ENCODE measurements around the gene CBY3.

Gene CBY3

DNA sequence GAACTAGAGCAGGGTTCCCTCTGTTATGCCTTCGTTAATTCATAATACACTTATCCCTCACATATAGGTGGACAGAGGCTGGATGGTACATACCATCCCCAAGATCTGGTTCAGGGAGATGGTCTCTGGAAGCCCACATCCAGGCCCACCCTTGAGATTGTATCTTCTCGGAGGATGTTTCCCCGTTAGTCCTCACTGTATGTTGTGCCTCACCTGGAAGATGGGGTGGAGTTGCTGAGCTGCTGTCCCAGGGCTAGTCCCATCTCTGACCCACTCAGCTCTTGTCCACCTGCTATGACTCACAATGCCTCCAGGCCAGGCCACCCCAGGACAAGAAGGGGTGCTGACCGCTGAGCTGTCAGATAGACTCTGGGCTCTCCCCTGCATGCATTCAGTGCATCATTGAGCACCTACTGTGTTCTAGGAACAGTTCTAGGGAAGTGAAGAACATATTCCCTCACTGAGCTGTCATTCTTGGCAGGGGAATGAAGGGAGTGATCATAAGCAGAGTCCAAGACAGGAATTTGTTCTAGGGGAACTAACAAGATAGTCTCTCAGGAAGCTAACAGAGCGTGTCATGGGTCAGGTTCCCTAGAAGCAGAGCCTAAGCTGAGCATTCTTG, at the start of gene CBY3:
CBY3 (minus strand) TSS at position 255 of the 622 bp plus-strand sequence; CDS start at position 139, 116 bp downstream.
- no peak for DNase-seq (ENCODE audit: low read depth, low spot score)
- in situ Hi-C loops (cut with HindIII; ENCODE audit: low sequenced_read_pairs) = no loop called here
- TF ChIP-seq, protein P1, sequence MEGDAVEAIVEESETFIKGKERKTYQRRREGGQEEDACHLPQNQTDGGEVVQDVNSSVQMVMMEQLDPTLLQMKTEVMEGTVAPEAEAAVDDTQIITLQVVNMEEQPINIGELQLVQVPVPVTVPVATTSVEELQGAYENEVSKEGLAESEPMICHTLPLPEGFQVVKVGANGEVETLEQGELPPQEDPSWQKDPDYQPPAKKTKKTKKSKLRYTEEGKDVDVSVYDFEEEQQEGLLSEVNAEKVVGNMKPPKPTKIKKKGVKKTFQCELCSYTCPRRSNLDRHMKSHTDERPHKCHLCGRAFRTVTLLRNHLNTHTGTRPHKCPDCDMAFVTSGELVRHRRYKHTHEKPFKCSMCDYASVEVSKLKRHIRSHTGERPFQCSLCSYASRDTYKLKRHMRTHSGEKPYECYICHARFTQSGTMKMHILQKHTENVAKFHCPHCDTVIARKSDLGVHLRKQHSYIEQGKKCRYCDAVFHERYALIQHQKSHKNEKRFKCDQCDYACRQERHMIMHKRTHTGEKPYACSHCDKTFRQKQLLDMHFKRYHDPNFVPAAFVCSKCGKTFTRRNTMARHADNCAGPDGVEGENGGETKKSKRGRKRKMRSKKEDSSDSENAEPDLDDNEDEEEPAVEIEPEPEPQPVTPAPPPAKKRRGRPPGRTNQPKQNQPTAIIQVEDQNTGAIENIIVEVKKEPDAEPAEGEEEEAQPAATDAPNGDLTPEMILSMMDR (IDR thresholded peaks at IDR 0.05; ENCODE audit: low read depth, low read length) = no peak
- H3K4me3 ChIP-seq (ENCODE audit: low read depth, low read length) = no peak within 1 kb of the TSS

DNA sequence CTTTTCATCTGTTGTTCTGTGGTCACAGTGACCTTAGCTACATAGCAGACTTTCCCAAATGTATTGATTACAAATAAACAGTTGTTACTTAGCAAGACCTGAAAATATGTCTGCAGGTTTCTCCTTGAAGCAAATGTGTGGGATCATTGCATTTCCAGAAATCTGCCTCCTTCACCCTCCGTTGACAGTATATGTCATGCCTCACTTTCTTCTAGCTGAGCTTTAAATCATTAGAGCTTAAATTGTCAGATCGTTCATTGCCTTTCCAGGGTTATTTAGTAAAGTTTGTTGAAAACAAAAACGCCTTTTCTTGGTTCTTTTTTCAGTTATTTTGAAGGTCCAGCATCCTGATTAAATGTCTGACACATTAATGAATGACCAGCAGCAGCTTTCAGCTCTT, 49.5 kb upstream of the CBY3 start:
- TF ChIP-seq, protein P1 (IDR thresholded peaks at IDR 0.05; ENCODE audit: low read depth, low read length) = no peak
- H3K4me3 ChIP-seq (ENCODE audit: low read depth, low read length) = no peak overlapping the region
- DNase-seq (ENCODE audit: low read depth, low spot score) = no peak
- in situ Hi-C loops (cut with HindIII; ENCODE audit: low sequenced_read_pairs) = no loop called here

DNA sequence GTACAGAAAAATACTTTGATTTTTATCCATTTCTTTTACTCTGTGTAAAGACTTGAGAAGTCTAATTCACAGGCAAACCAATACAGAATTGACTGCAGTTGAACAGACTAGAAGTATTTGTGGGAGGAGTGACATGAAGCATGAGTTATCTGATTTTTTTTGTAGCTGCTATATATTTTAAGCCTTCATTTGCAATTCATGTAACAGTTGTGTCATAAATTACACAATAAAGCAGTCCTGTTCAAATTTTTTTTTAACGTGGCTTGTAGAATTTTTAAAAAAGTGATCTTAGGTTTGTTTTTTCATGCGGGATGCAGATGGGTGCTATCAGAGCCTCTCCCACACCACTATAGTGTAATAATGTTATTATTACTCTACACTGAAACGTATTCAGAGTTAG, 48.9 kb upstream of the CBY3 start:
- TF ChIP-seq, protein P1 (IDR thresholded peaks at IDR 0.05; ENCODE audit: low read depth, low read length) = no peak
- H3K4me3 ChIP-seq (ENCODE audit: low read depth, low read length) = no peak overlapping the region
- DNase-seq (ENCODE audit: low read depth, low spot score) = no peak
- in situ Hi-C loops (cut with HindIII; ENCODE audit: low sequenced_read_pairs) = no loop called here

DNA sequence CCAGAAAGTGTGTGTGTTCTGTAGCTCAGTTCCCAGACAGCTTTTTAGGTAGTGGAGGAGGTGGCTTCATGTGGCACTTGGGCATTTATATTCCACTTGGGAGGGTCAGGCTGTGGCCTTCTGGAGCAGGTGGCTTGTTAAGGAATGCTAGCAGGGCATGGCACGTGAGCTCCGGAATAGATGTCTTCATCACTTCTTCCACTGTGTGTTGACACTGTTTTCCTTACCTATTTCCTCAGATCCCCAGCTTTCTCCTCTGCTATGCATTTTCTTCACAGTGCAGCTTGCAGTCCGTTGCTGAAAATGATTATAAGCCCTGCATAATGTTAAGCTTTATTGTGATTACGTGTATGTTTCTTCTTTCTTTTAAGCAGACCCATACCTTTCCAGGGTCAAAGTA, 48.5 kb upstream of the CBY3 start:
- no peak overlapping the region for H3K4me3 ChIP-seq (ENCODE audit: low read depth, low read length)
- no peak for DNase-seq (ENCODE audit: low read depth, low spot score)
- TF ChIP-seq, protein P1 (IDR thresholded peaks at IDR 0.05; ENCODE audit: low read depth, low read length) = no peak
- in situ Hi-C loops (cut with HindIII; ENCODE audit: low sequenced_read_pairs) = no loop called here

DNA sequence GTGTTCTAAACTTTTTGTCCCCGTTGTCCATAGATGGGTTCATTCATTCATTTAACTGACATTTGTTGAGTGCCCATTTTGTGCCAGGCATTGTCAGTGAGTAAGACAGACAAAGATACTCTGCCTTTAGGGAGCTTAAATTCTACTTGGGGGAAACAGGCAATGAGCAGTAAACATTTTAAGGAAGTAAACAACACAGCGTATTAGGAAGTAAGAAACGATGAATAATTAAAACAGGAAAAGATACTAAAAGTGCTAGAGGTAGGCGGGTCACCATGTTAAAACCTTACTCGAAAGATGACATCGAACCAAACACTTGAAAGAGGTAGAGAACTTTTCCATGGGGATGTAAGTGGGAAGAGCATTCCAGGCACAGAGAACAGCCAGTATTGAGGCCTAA, 46.3 kb upstream of the CBY3 start:
- no peak for DNase-seq (ENCODE audit: low read depth, low spot score)
- no peak overlapping the region for H3K4me3 ChIP-seq (ENCODE audit: low read depth, low read length)
- in situ Hi-C loops (cut with HindIII; ENCODE audit: low sequenced_read_pairs) = no loop called here

DNA sequence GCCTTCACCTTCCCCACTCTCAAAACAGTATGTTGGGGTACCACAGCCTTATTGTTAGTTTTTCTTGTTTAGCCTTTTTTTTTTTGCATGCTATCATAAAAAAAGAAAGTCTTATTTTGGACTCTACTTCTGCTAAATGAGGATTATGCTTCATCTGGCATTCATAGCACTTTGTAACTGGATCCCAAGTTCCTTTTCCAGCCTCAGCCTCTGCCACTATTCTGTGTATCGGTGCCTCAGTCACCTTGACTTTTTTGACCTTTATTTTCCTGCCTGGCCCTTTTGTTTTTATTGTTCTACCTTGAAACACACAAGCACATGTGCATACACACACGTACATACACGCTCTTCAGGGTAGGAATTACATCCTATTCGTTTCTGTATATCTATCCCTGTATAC, 43.3 kb upstream of the CBY3 start:
- in situ Hi-C loops (cut with HindIII; ENCODE audit: low sequenced_read_pairs) = no loop called here
- TF ChIP-seq, protein P1 (IDR thresholded peaks at IDR 0.05; ENCODE audit: low read depth, low read length) = no peak

More for the DNA sequence above, 46.3 kb upstream of the CBY3 start:
- TF ChIP-seq, protein P1 (IDR thresholded peaks at IDR 0.05; ENCODE audit: low read depth, low read length) = no peak

More for the DNA sequence above, 43.3 kb upstream of the CBY3 start:
- H3K4me3 ChIP-seq (ENCODE audit: low read depth, low read length) = no peak overlapping the region
- no peak for DNase-seq (ENCODE audit: low read depth, low spot score)

Data from astrocyte of the spinal cord (primary cell).